HG02571 (cell line): Measurements from ENCODE around the gene OR5K2.

Experiments used
- ATAC-seq: cut with Tn5 transposase; IDR thresholded peaks from one replicate; pipeline ENCODE4 v1.9.1; 2021; ENCODE audit warnings: mild to moderate bottlenecking, moderate library complexity; ENCODE audit not compliant: unreplicated experiment

OR5K2 gene

GRCh38 chr3:98521897-98522543, 24.5 kb downstream of the OR5K2 start:
- ATAC-seq: peak; percentile 38

- ATAC-seq: peak; percentile 88
Measured at GRCh38 chr3:98522544-98523281, 25.2 kb downstream of the OR5K2 start, which contains the start of gene CLDND1. Gene CLDND1 (minus strand): TSS chr3:98522902. CDS start chr3:98521424, 1,478 bp downstream.

- ATAC-seq: no peak
Measured at GRCh38 chr3:98525494-98525893, 28.0 kb downstream of the OR5K2 start.

- ATAC-seq: no peak
Measured at GRCh38 chr3:98528474-98529346, 31.2 kb downstream of the OR5K2 start.

- ATAC-seq: no peak
Measured at GRCh38 chr3:98529856-98530459, 32.5 kb downstream of the OR5K2 start.

GRCh38 chr3:98530676-98531075, 33.2 kb downstream of the OR5K2 start:
- no peak for ATAC-seq

GRCh38 chr3:98531622-98532274, 34.3 kb downstream of the OR5K2 start, which contains the start of gene GPR15:
Gene GPR15 (plus strand): TSS chr3:98531978. CDS start chr3:98532034, 56 bp downstream.
- peak; percentile 29 for ATAC-seq

- ATAC-seq: peak; percentile 0
Measured at GRCh38 chr3:98532275-98532637, 34.8 kb downstream of the OR5K2 start.

- ATAC-seq: no peak
Measured at GRCh38 chr3:98532709-98533571, 35.5 kb downstream of the OR5K2 start.

GRCh38 chr3:98534168-98534567, 36.7 kb downstream of the OR5K2 start:
- no peak for ATAC-seq

- no peak for ATAC-seq
Measured at GRCh38 chr3:98534734-98535133, 37.3 kb downstream of the OR5K2 start.

GRCh38 chr3:98536456-98537017, 39.1 kb downstream of the OR5K2 start:
- peak; percentile 71 for ATAC-seq

- peak; percentile 46 for ATAC-seq
Measured at GRCh38 chr3:98540346-98540745, 42.9 kb downstream of the OR5K2 start.

GRCh38 chr3:98541695-98542094, 44.2 kb downstream of the OR5K2 start:
- ATAC-seq: no peak

- ATAC-seq: no peak
Measured at GRCh38 chr3:98542623-98543022, 45.1 kb downstream of the OR5K2 start.

GRCh38 chr3:98545940-98546339, 48.5 kb downstream of the OR5K2 start:
- peak; percentile 49 for ATAC-seq
